ENCODE measurements around the gene RFFL. TPM values are rescaled to one million over a fixed set of nuclear protein-coding genes. Genes with fewer than 3 reads are reported as not detected.
A peak's percentile ranks its signal among the peaks of the same experiment; 100 is the strongest.

The RFFL gene
- total RNA-seq, 3 donors from 2014 or later (not counting 1 experiment from before 2014, with no cell fraction given): 50.0 to 86.6 (median 75.9) TPM

- no peak overlapping the region for H3K4me3 ChIP-seq (ENCODE audit: low read length)
- intact Hi-C loops (cut with micrococcal nuclease): no loop called here
- DNase-seq (no peak), ATAC-seq (no peak)
- H3K4me1 ChIP-seq (ENCODE audit: control insufficient read depth, insufficient read depth, low read length): peaks cover 39% of the 10 kb centered on the region
- H3K4me3 Mint-ChIP-seq: peak overlapping the region; percentile 84
- no peaks in the 10 kb centered on the region for H3K36me3 ChIP-seq (ENCODE audit: control insufficient read depth, insufficient read depth, low read length)
- TF ChIP-seq CTCF (IDR thresholded peaks at IDR 0.05): no peak
- H3K9me3 Mint-ChIP-seq: no peaks in the 10 kb centered on the region
- H3K9me3 ChIP-seq (ENCODE audit: control insufficient read depth, insufficient read depth, low read length): no peaks in the 10 kb centered on the region
- peaks cover 52 to 58% of the 10 kb centered on the region in 2 donors for H3K4me1 Mint-ChIP-seq
- H3K36me3 Mint-ChIP-seq: no peaks in the 10 kb centered on the region
- H3K27ac Mint-ChIP-seq: peak overlapping the region; percentile 89 to 99
- H3K27ac ChIP-seq (ENCODE audit: low read length): peak overlapping the region; percentile 83
- H3K27me3 Mint-ChIP-seq (ENCODE audit: low read depth in 2 of 2): no peaks in the 10 kb centered on the region
- H3K27me3 ChIP-seq (ENCODE audit: control insufficient read depth, insufficient read depth, low read length): no peaks in the 10 kb centered on the region
Measured at GRCh38 chr17:35052241-35052610, 11.3 kb downstream of the RFFL start.

GRCh38 chr17:35051579-35052240 lies 11.8 kb downstream of the RFFL start:
- WGBS (ENCODE audit: insufficient coverage): 7% methylated on average over 4 of the region's 6 CpGs

GRCh38 chr17:35051183-35051578 lies 12.3 kb downstream of the RFFL start:
- H3K27me3 ChIP-seq (ENCODE audit: control insufficient read depth, insufficient read depth, low read length): no peaks in the 10 kb centered on the region
- DNase-seq: peak in 1 of 2 donors; percentile 89
- H3K36me3 ChIP-seq (ENCODE audit: control insufficient read depth, insufficient read depth, low read length): no peaks in the 10 kb centered on the region
- no peaks in the 10 kb centered on the region for H3K27me3 Mint-ChIP-seq (ENCODE audit: low read depth in 2 of 2)
- 0% methylated on average over 2 of the region's 2 CpGs for WGBS (ENCODE audit: insufficient coverage)
- intact Hi-C loops (cut with micrococcal nuclease): loop anchor here (1.0 to 2.0 kb wide), 3 partner anchors 12 to 37 kb away; partner anchors contain the start of gene RFFL
- ATAC-seq: peak; percentile 65 to 84 (median 77)
- H3K4me3 Mint-ChIP-seq: peak overlapping the region; percentile 84
- H3K9me3 Mint-ChIP-seq: no peaks in the 10 kb centered on the region
- no peaks in the 10 kb centered on the region for H3K9me3 ChIP-seq (ENCODE audit: control insufficient read depth, insufficient read depth, low read length)
- no peaks in the 10 kb centered on the region for H3K36me3 Mint-ChIP-seq
- TF ChIP-seq CTCF (IDR thresholded peaks at IDR 0.05): no peak
- H3K27ac ChIP-seq (ENCODE audit: low read length): peak overlapping the region; percentile 83
- no peak overlapping the region for H3K4me3 ChIP-seq (ENCODE audit: low read length)
- H3K27ac Mint-ChIP-seq: peak overlapping the region; percentile 89 to 99
- peaks cover 48% of the 10 kb centered on the region for H3K4me1 ChIP-seq (ENCODE audit: control insufficient read depth, insufficient read depth, low read length)
- H3K4me1 Mint-ChIP-seq: peaks cover 61 to 68% of the 10 kb centered on the region in 2 donors

More at GRCh38 chr17:35051579-35052240, 11.8 kb downstream of the RFFL start:
- Mint-ChIP-seq H3K9me3 (no peaks in the 10 kb centered on the region), H3K27me3 (ENCODE audit: low read depth in 2 of 2) (no peaks in the 10 kb centered on the region), H3K36me3 (no peaks in the 10 kb centered on the region), H3K4me1 (peaks cover 56 to 62% of the 10 kb centered on the region in 2 donors), H3K4me3 (peak overlapping the region; percentile 84), H3K27ac (peak overlapping the region; percentile 89 to 99)
- no peak overlapping the region for H3K4me3 ChIP-seq (ENCODE audit: low read length)
- H3K27ac ChIP-seq (ENCODE audit: low read length): peak overlapping the region; percentile 83
- peaks cover 43% of the 10 kb centered on the region for H3K4me1 ChIP-seq (ENCODE audit: control insufficient read depth, insufficient read depth, low read length)
- DNase-seq: peak in 1 of 2 donors; percentile 61
- no peak for TF ChIP-seq CTCF (IDR thresholded peaks at IDR 0.05)
- H3K9me3 ChIP-seq (ENCODE audit: control insufficient read depth, insufficient read depth, low read length): no peaks in the 10 kb centered on the region
- no peaks in the 10 kb centered on the region for H3K27me3 ChIP-seq (ENCODE audit: control insufficient read depth, insufficient read depth, low read length)
- intact Hi-C loops (cut with micrococcal nuclease): loop anchor here (1.0 to 2.0 kb wide), 3 partner anchors 12 to 37 kb away; partner anchors contain the start of gene RFFL
- ATAC-seq: peak; percentile 59 to 74 (median 68)
- no peaks in the 10 kb centered on the region for H3K36me3 ChIP-seq (ENCODE audit: control insufficient read depth, insufficient read depth, low read length)

Measured in natural killer cell (primary cell).